H1 (cell line): ENCODE results near the gene ATP6V0D1.

ENCODE experiments used
- EGR1 ChIP-seq: IDR thresholded peaks from 2 replicates; pipeline ENCODE4 v1.6.1; 2011; ENCODE audit warnings: low read depth, low read length, borderline replicate concordance
- HDAC6 ChIP-seq: IDR thresholded peaks from one replicate; pipeline ENCODE4 v1.7.1; 2012; ENCODE audit warnings: low read depth, mild to moderate bottlenecking, inconsistent platforms, low read length, moderate library complexity
- POLR2A ChIP-seq, 2 experiments: IDR thresholded peaks; 1 replicate in 1 of 2; 2 replicates in 1 of 2; pipeline ENCODE4 v1.6.1; 2011; ENCODE audit warnings: low read depth in 2 of 2, low read length in 2 of 2, mild to moderate bottlenecking in 2 of 2; ENCODE audit errors: control extremely low read depth in 1 of 2
- POLR2AphosphoS5 ChIP-seq: IDR thresholded peaks from 2 replicates; pipeline ENCODE4 v1.6.1; 2011; ENCODE audit warnings: low read depth, low read length
- SP1 ChIP-seq: IDR thresholded peaks from 2 replicates; pipeline ENCODE4 v1.6.1; 2011; ENCODE audit warnings: low read depth, low read length
- TAF1 ChIP-seq: IDR thresholded peaks from 2 replicates; pipeline ENCODE4 v1.6.1; 2011; ENCODE audit warnings: mild to moderate bottlenecking, low read depth, low read length
- YY1 ChIP-seq: IDR thresholded peaks from 2 replicates; pipeline ENCODE4 v1.6.1; 2011; ENCODE audit warnings: low read depth, mild to moderate bottlenecking, low read length
- TF ChIP-seq, protein P1 (sequence below), 3 experiments: IDR thresholded peaks; 1 replicate in 2 of 3; 2 replicates in 1 of 3; pipeline versions ENCODE4 v1.5.1 to v1.6.1; 2011; ENCODE audit warnings: low read length in 3 of 3, mild to moderate bottlenecking in 3 of 3, inconsistent platforms in 2 of 3, low read depth in 1 of 3, moderate library complexity in 1 of 3; ENCODE audit not compliant: insufficient read depth in 1 of 3; ENCODE audit errors: control extremely low read depth in 1 of 3

DNA sequence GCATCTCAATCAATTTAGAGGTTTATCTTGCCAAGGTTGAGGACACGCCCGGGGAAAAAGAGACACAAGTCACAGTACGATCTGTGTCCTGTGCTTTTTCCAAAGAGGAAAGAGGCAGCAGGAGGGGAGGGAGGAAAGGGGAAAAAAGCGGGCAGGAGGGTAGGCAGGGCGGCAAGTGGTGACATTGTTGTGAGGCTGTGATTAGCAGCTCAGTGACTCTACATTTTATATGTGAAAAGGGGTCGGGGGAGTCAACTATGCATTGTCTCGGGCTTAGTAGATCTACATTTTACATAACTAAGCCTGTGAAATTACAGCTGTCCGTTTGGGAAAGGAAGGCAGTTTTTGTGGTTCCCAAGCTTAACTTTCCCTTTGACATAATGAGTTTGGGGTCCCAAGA is 25.5 kb upstream of the ATP6V0D1 start:
- no peak for TF ChIP-seq SP1
- no peak for TF ChIP-seq POLR2A (IDR thresholded peaks at IDR 0.05; ENCODE audit: control extremely low read depth in 1 of 2, low read depth in 2 of 2, low read length in 2 of 2)
- no peak for TF ChIP-seq HDAC6
- TF ChIP-seq, protein P1, sequence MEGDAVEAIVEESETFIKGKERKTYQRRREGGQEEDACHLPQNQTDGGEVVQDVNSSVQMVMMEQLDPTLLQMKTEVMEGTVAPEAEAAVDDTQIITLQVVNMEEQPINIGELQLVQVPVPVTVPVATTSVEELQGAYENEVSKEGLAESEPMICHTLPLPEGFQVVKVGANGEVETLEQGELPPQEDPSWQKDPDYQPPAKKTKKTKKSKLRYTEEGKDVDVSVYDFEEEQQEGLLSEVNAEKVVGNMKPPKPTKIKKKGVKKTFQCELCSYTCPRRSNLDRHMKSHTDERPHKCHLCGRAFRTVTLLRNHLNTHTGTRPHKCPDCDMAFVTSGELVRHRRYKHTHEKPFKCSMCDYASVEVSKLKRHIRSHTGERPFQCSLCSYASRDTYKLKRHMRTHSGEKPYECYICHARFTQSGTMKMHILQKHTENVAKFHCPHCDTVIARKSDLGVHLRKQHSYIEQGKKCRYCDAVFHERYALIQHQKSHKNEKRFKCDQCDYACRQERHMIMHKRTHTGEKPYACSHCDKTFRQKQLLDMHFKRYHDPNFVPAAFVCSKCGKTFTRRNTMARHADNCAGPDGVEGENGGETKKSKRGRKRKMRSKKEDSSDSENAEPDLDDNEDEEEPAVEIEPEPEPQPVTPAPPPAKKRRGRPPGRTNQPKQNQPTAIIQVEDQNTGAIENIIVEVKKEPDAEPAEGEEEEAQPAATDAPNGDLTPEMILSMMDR (IDR thresholded peaks at IDR 0.05; ENCODE audit: control extremely low read depth in 1 of 3, insufficient read depth in 1 of 3, low read depth in 1 of 3, low read length in 3 of 3), result no peak
- TF ChIP-seq EGR1, result no peak
- no peak for TF ChIP-seq YY1
- no peak for TF ChIP-seq POLR2AphosphoS5
- TF ChIP-seq TAF1, result no peak
